ENCODE data around the gene PROK1. TPM values are rescaled to one million over a fixed set of nuclear protein-coding genes. Genes with fewer than 3 reads are reported as not detected.

PROK1 gene
- total and polyA plus RNA-seq, 2 of the 4 experiments (the other 2 are of a cell fraction), result not detected

- H3K14ac ChIP-seq (replicated peaks; ENCODE audit: low read depth, low read length), result no peak overlapping the region
- no peak overlapping the region for H4K8ac ChIP-seq (ENCODE audit: low read depth in 2 of 2, low read length in 2 of 2)
- H4K91ac ChIP-seq (ENCODE audit: insufficient read depth, low read depth, low read length), result no peak overlapping the region
- H3K9ac ChIP-seq (ENCODE audit: low read depth, low read length), result no peak overlapping the region
- 0 out of 2 replicates have a peak, but pooled peaks cover 8% of the 10 kb centered on the region for H3K9me1 ChIP-seq (ENCODE audit: insufficient read depth, low read length)
- H2AK5ac ChIP-seq (ENCODE audit: low read depth, low read length), result no peak overlapping the region
- no peak overlapping the region for H2AFZ ChIP-seq (replicated peaks; ENCODE audit: low read length, poor library complexity)
- dilution Hi-C loops (cut with HindIII; ENCODE audit: low sequenced_read_pairs, unreplicated experiment) (no loop called here), in situ Hi-C loops (cut with MboI; ENCODE audit: low sequenced_read_pairs) (no loop called here), intact Hi-C loops (cut with micrococcal nuclease) (no loop called here)
- peaks cover 8% of the 10 kb centered on the region for H3K4me1 ChIP-seq (ENCODE audit: control insufficient read depth, insufficient read depth, low read length)
- no peaks in the 10 kb centered on the region for H3K36me3 ChIP-seq (ENCODE audit: control insufficient read depth, insufficient read depth, low read length)
- ChIA-PET CTCF (no interaction called here), POLR2A (ENCODE audit: unreplicated experiment) (no interaction called here)
- no peak overlapping the region for H3K56ac ChIP-seq (ENCODE audit: extremely low read depth, insufficient read depth, low read length)
- peaks cover 5% of the 10 kb centered on the region; the same call in 1 of the 2 replicates for H3K27me3 ChIP-seq (ENCODE audit: control insufficient read depth, insufficient read depth, low read length)
- no peaks in the 10 kb centered on the region for H3K79me1 ChIP-seq (ENCODE audit: low read depth in 1 of 2, low read length in 2 of 2)
- no peak overlapping the region for H2BK120ac ChIP-seq (ENCODE audit: low read depth, low read length)
- H4K20me1 ChIP-seq (ENCODE audit: insufficient read depth, low read length), result no peaks in the 10 kb centered on the region
- no peak overlapping the region for H3K4ac ChIP-seq (ENCODE audit: low read depth, low read length)
- ATAC-seq (ENCODE audit: low read depth) (no peak), DNase-seq (no peak)
- no peak overlapping the region for H3K4me2 ChIP-seq (ENCODE audit: low read depth, low read length)
- H3K23ac ChIP-seq (ENCODE audit: low read depth, low read length), result no peak overlapping the region
- TF ChIP-seq CTCF (conservative IDR thresholded peaks at IDR 0.05; ENCODE audit: low read depth, low read length) (no peak), NFE2L2 (IDR thresholded peaks at IDR 0.05; ENCODE audit: low read depth, low read length) (no peak), USF2 (IDR thresholded peaks at IDR 0.05; ENCODE audit: low read depth, low read length) (no peak)
- TF ChIP-seq, protein P1, sequence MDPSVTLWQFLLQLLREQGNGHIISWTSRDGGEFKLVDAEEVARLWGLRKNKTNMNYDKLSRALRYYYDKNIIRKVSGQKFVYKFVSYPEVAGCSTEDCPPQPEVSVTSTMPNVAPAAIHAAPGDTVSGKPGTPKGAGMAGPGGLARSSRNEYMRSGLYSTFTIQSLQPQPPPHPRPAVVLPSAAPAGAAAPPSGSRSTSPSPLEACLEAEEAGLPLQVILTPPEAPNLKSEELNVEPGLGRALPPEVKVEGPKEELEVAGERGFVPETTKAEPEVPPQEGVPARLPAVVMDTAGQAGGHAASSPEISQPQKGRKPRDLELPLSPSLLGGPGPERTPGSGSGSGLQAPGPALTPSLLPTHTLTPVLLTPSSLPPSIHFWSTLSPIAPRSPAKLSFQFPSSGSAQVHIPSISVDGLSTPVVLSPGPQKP (IDR thresholded peaks at IDR 0.05; ENCODE audit: borderline replicate concordance, low read depth, low read length), result no peak
- no peaks in the 10 kb centered on the region for H3K9me3 ChIP-seq (ENCODE audit: control insufficient read depth, insufficient read depth, low read length)
- H3K4me3 ChIP-seq (ENCODE audit: insufficient read depth, low read depth, low read length), result no peak overlapping the region
- H3K18ac ChIP-seq (ENCODE audit: low read depth, low read length), result no peak overlapping the region
- WGBS, 2 experiments (ENCODE audit: extremely low coverage in 2 of 2, insufficient read length in 1 of 2), result no CpG with 5 or more reads among the region's 5 CpGs
- no peak overlapping the region for H2AK9ac ChIP-seq (replicated peaks; ENCODE audit: low read depth, low read length, poor library complexity)
- no TSS peak for BruUV-seq (replicated peaks)
- H3K27ac ChIP-seq (ENCODE audit: insufficient read depth, low read length), result no peak overlapping the region
- H2BK20ac ChIP-seq (ENCODE audit: low read depth, low read length), result no peak overlapping the region
- no peak overlapping the region for H2BK15ac ChIP-seq (ENCODE audit: low read depth, low read length)
- H4K5ac ChIP-seq (ENCODE audit: low read depth, low read length), result no peak overlapping the region
- H2BK5ac ChIP-seq (ENCODE audit: low read depth, low read length, poor library complexity, severe bottlenecking), result no peak overlapping the region
Measured at GRCh38 chr1:110475362-110476027, 24.5 kb downstream of the PROK1 start.
